H1 (cell line): Measurements from ENCODE around the gene MAN1C1. TPM values are rescaled to one million over a fixed set of nuclear protein-coding genes. Genes with fewer than 3 reads are reported as not detected.

Source experiments
- CTCF ChIA-PET: fragments of 300-600 bp; sonication (Branson Sonifier 250); formaldehyde crosslinking; loops from one replicate; lab custom pipeline; 2021; ENCODE audit not compliant: partially characterized antibody; lab: Charles Lee
- POLR2A ChIA-PET: fragments of 300-600 bp; sonication (Branson Sonifier 250); formaldehyde crosslinking; loops from one replicate; lab custom pipeline; 2021; ENCODE audit warnings: inconsistent platforms; ENCODE audit not compliant: partially characterized antibody; lab: Charles Lee
- DNase-seq, 2 experiments: peaks; one replicate each; pipeline versions ENCODE4 v3.0.0 to v3.0.0-alpha.2; 2010 to 2022; ENCODE audit warnings: low spot score in 2 of 2, low read depth in 1 of 2, mixed read lengths in 1 of 2
- FAIRE-seq: peaks from 2 replicates; lab custom pipeline; 2011; peaks lifted over from hg19 to GRCh38; lab: Jason Lieb, UNC
- H2AFZ ChIP-seq: 2 replicates; pipeline ENCODE4 v1.8.1; 2012; ENCODE audit warnings: low read length, inconsistent platforms
- H2AK5ac ChIP-seq: 2 replicates; pipeline ENCODE4 v1.6.1; 2013; ENCODE audit warnings: low read depth, low read length
- H2BK120ac ChIP-seq: replicated peaks from 2 replicates; pipeline ENCODE3; 2013; ENCODE audit warnings: low read depth, low read length, inconsistent platforms
- H2BK12ac ChIP-seq: 2 replicates; pipeline ENCODE4 v1.6.1; 2013; ENCODE audit warnings: low read depth, low read length
- H2BK15ac ChIP-seq: 2 replicates; pipeline ENCODE4 v1.6.1; 2013; ENCODE audit warnings: low read length
- H2BK20ac ChIP-seq: 2 replicates; pipeline ENCODE4 v1.6.1; 2013; ENCODE audit warnings: low read length
- H2BK5ac ChIP-seq: 2 replicates; pipeline ENCODE4 v1.6.1; 2013; ENCODE audit warnings: low read depth, low read length
- H3K14ac ChIP-seq: 2 replicates; pipeline ENCODE4 v1.6.1; 2013; ENCODE audit warnings: inconsistent platforms; ENCODE audit not compliant: insufficient read length
- H3K18ac ChIP-seq: 2 replicates; pipeline ENCODE4 v1.6.1; 2013; ENCODE audit warnings: low read length; ENCODE audit errors: extremely low read depth
- H3K23ac ChIP-seq: 2 replicates; pipeline ENCODE4 v1.6.1; 2013; ENCODE audit warnings: inconsistent platforms; ENCODE audit not compliant: insufficient read length
- H3K23me2 ChIP-seq: 2 replicates; pipeline ENCODE4 v1.6.1; 2013; ENCODE audit warnings: low read depth, low read length
- H3K27ac ChIP-seq: 2 replicates; pipeline ENCODE4 v1.6.1; 2011; ENCODE audit warnings: low read depth, low read length, inconsistent platforms
- H3K27me3 ChIP-seq, 4 experiments: replicated peaks in 1 of 4; 1 replicate in 1 of 4; 2 replicates in 3 of 4; pipeline versions ENCODE4 v1.6.1 to v1.8.1; 2011 to 2013; ENCODE audit warnings: low read length in 3 of 4, mild to moderate bottlenecking in 3 of 4, inconsistent platforms in 2 of 4, mixed read lengths in 2 of 4, moderate library complexity in 1 of 4; ENCODE audit not compliant: control insufficient read depth in 3 of 4, insufficient read depth in 3 of 4; ENCODE audit errors: extremely low read depth in 1 of 4
- H3K36me3 ChIP-seq, 4 experiments: 2 replicates each; pipeline versions ENCODE4 v1.6.1 to v1.8.1; 2011 to 2013; ENCODE audit warnings: mild to moderate bottlenecking in 4 of 4, low read length in 3 of 4, moderate library complexity in 2 of 4, control low read depth in 1 of 4, inconsistent platforms in 1 of 4; ENCODE audit not compliant: insufficient read depth in 4 of 4, control insufficient read depth in 2 of 4
- H3K4ac ChIP-seq: replicated peaks from 2 replicates; pipeline ENCODE3; 2013; ENCODE audit warnings: low read length, low read depth, mixed read lengths, inconsistent platforms; ENCODE audit not compliant: insufficient read length
- H3K4me1 ChIP-seq, 4 experiments: replicated peaks in 1 of 4; 1 replicate in 1 of 4; 2 replicates in 3 of 4; pipeline versions ENCODE4 v1.6.1 to v1.8.1; 2011 to 2013; ENCODE audit warnings: low read length in 3 of 4, inconsistent platforms in 2 of 4, mixed read lengths in 1 of 4; ENCODE audit not compliant: insufficient read depth in 4 of 4, control insufficient read depth in 3 of 4
- H3K4me2 ChIP-seq, 2 experiments: 2 replicates each; pipeline versions ENCODE4 v1.6.1 to v1.8.1; 2011 to 2013; ENCODE audit warnings: low read depth in 2 of 2, low read length in 2 of 2, control low read depth in 1 of 2, inconsistent platforms in 1 of 2, mild to moderate bottlenecking in 1 of 2; ENCODE audit not compliant: insufficient read depth in 1 of 2
- H3K4me3 ChIP-seq, 4 experiments: fragments of 200-600, 300-600 bp in 1 of 4; sonication (generic), shearing (Covaris generic), sonication (Bioruptor Twin) in 1 of 4; 2 replicates each; pipeline versions ENCODE4 v1.5.1 to v1.8.1; 2011 to 2016; ENCODE audit warnings: low read length in 4 of 4, low read depth in 3 of 4, control low read depth in 2 of 4, inconsistent platforms in 2 of 4, mild to moderate bottlenecking in 2 of 4, mixed read lengths in 1 of 4, moderate library complexity in 1 of 4; ENCODE audit not compliant: insufficient read depth in 2 of 4; ENCODE audit errors: extremely low read depth in 1 of 4
- H3K56ac ChIP-seq: replicated peaks from 2 replicates; pipeline ENCODE3; 2013; ENCODE audit warnings: low read depth, mild to moderate bottlenecking, mixed read lengths, low read length, inconsistent platforms; ENCODE audit not compliant: insufficient read length
- H3K79me1 ChIP-seq: 2 replicates; pipeline ENCODE4 v1.6.1; 2013; ENCODE audit warnings: low read depth, low read length, control low read depth
- H3K79me2 ChIP-seq, 2 experiments: 2 replicates each; pipeline versions ENCODE4 v1.6.1 to v1.8.1; 2012 to 2013; ENCODE audit warnings: low read length in 2 of 2, mild to moderate bottlenecking in 2 of 2, inconsistent platforms in 1 of 2; ENCODE audit not compliant: insufficient read depth in 2 of 2, control insufficient read depth in 1 of 2
- H3K9ac ChIP-seq, 4 experiments: replicated peaks in 1 of 4; 1 replicate in 1 of 4; 2 replicates in 3 of 4; pipeline versions ENCODE4 v1.6.1 to v1.8.1; 2011 to 2013; ENCODE audit warnings: low read depth in 3 of 4, low read length in 3 of 4, control low read depth in 2 of 4, mild to moderate bottlenecking in 2 of 4, moderate library complexity in 2 of 4, inconsistent platforms in 1 of 4; ENCODE audit errors: extremely low read depth in 1 of 4
- H3K9me3 ChIP-seq, 2 experiments: 2 replicates each; pipeline versions ENCODE4 v1.6.1 to v1.8.1; 2012 to 2013; ENCODE audit warnings: mild to moderate bottlenecking in 2 of 2, moderate library complexity in 2 of 2, control low read depth in 1 of 2, inconsistent platforms in 1 of 2, low read depth in 1 of 2, low read length in 1 of 2, mixed read lengths in 1 of 2; ENCODE audit not compliant: insufficient read depth in 2 of 2
- H4K20me1 ChIP-seq, 2 experiments: replicated peaks in 1 of 2; 2 replicates each; pipeline versions ENCODE3 to v1.8.1; 2011 to 2013; ENCODE audit warnings: inconsistent platforms in 2 of 2, low read length in 2 of 2, mild to moderate bottlenecking in 1 of 2; ENCODE audit not compliant: insufficient read depth in 2 of 2, control insufficient read depth in 1 of 2
- H4K5ac ChIP-seq: 2 replicates; pipeline ENCODE4 v1.6.1; 2013; ENCODE audit warnings: low read length, low read depth, mixed read lengths, inconsistent platforms; ENCODE audit not compliant: insufficient read length
- H4K8ac ChIP-seq: 2 replicates; pipeline ENCODE4 v1.8.0; 2013; ENCODE audit warnings: mild to moderate bottlenecking, moderate library complexity, low read length, inconsistent platforms; ENCODE audit not compliant: insufficient read depth; ENCODE audit errors: extremely low read depth
- H4K91ac ChIP-seq: replicated peaks from 2 replicates; pipeline ENCODE3; 2013; ENCODE audit warnings: low read length, mixed read lengths, inconsistent platforms; ENCODE audit not compliant: insufficient read length
- BRCA1 ChIP-seq: IDR thresholded peaks from 2 replicates; pipeline ENCODE4 v1.6.1; 2012; ENCODE audit warnings: low read depth, low read length, improper control_type of control experiment
- CTCF ChIP-seq, 3 experiments: IDR thresholded peaks; 1 replicate in 2 of 3; 2 replicates in 1 of 3; pipeline versions ENCODE4 v1.5.1 to v1.6.1; 2011; ENCODE audit warnings: low read length in 3 of 3, mild to moderate bottlenecking in 3 of 3, inconsistent platforms in 2 of 3, low read depth in 1 of 3, moderate library complexity in 1 of 3; ENCODE audit not compliant: insufficient read depth in 1 of 3; ENCODE audit errors: control extremely low read depth in 1 of 3
- FOSL1 ChIP-seq: IDR thresholded peaks from 2 replicates; pipeline ENCODE4 v1.6.1; 2011; ENCODE audit warnings: mild to moderate bottlenecking, low read depth, low read length, moderate library complexity; ENCODE audit not compliant: insufficient read depth
- KDM1A ChIP-seq: fragments of 200-600, 300-600 bp; sonication (generic); IDR thresholded peaks from 2 replicates; pipeline ENCODE4 v1.7.1; 2016; ENCODE audit warnings: mild to moderate bottlenecking, low read length, borderline replicate concordance
- RFX5 ChIP-seq: IDR thresholded peaks from 2 replicates; pipeline ENCODE4 v1.6.1; 2011; ENCODE audit warnings: low read depth, low read length, improper control_type of control experiment, borderline replicate concordance
- RXRA ChIP-seq: IDR thresholded peaks from 2 replicates; pipeline ENCODE4 v1.6.1; 2011; ENCODE audit warnings: low read depth, mild to moderate bottlenecking, low read length, moderate library complexity; ENCODE audit not compliant: insufficient read depth
- SP1 ChIP-seq: IDR thresholded peaks from 2 replicates; pipeline ENCODE4 v1.6.1; 2011; ENCODE audit warnings: low read depth, low read length
- SP4 ChIP-seq: IDR thresholded peaks from 2 replicates; pipeline ENCODE4 v1.6.1; 2012; ENCODE audit warnings: low read length, inconsistent platforms
- SUZ12 ChIP-seq: fragments of 200-600 bp; sonication (generic); IDR thresholded peaks from 2 replicates; pipeline ENCODE4 v1.6.1; 2012; ENCODE audit warnings: mild to moderate bottlenecking, inconsistent platforms, low read length, moderate library complexity, mixed read lengths
- WGBS, 2 experiments: shearing (Covaris generic) in 1 of 2; methylation state at CpG; one replicate each; pipeline versions ENCODE4 v1.1.6 to v1.1.7; 2013 to 2015; ENCODE audit warnings: low lambda C conversion rate in 2 of 2, mixed read lengths in 2 of 2, inconsistent platforms in 1 of 2, low coverage in 1 of 2, missing lambda C conversion rate in 1 of 2; ENCODE audit not compliant: insufficient replicate concordance in 2 of 2, insufficient coverage in 1 of 2, insufficient read length in 1 of 2; ENCODE audit errors: extremely low coverage in 1 of 2, missing lambda C conversion rate in 1 of 2; 5-methylcytosine and 5-hydroxymethylcytosine counted together
- polyA plus RNA-seq, 7 experiments: library from polyadenylated mRNA; depleted of rRNA in 3 of 7; stranded (reverse) in 5 of 7; unstranded in 2 of 7; fragments of >200 nt in 5 of 7; fragments of 200-250 nt in 2 of 7; gene quantifications; 1 replicate in 5 of 7; 2 replicates in 1 of 7; 4 replicates in 1 of 7; pipeline versions ENCODE4 v1.2.1 to v1.2.3, GENCODE V29; 2011 to 2013; ENCODE audit warnings: missing spikeins in 2 of 7, mixed read lengths in 2 of 7
- total RNA-seq: library from RNA; stranded (reverse); fragmentation: NEBNext Ultra II Directional; extraction: Animal tissue kit (Norgen Biotek cat#: 25700); gene quantifications from 2 replicates; pipeline ENCODE4 v1.2.1, GENCODE V29; 2021
- TF ChIP-seq, protein P1 (sequence below): IDR thresholded peaks from 2 replicates; pipeline ENCODE4 v1.6.1; 2012; ENCODE audit warnings: inconsistent platforms

Gene MAN1C1
- total and polyA plus RNA-seq, 2 of the 8 experiments (the other 6 are each of a cell fraction or from before 2014, with no cell fraction given), result 7.8 to 15.2 TPM

DNA sequence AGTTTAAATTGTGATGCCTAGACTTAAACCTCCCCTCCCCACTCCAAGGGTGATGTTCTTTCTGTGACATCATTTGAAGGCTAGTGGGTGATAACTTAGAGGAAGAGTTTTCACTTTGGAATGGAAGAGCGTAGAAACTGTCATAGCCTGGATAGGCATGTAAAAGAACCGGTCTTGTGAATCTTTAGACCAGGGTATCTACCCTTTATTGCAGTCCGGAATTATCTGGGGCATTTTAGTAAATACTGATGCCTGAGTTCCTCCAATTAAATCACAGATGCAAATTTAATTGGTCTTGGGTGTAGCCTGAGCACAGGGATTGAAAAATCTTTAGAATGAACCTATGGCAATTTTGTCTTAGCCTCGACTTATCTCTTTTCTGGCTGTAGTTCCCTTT, 24.7 kb downstream of the MAN1C1 start:
- Histone ChIP-seq H3K4me1 (peaks cover 0 to 4% (median under 1%) of the 10 kb centered on the region in 4 experiments; a peak in 2 of 7 replicates), H4K91ac (no peak overlapping the region), H3K9me3 (peaks cover 0 to 4% of the 10 kb centered on the region in 2 experiments; a peak in 1 of 4 replicates), H3K14ac (no peak overlapping the region), H3K4ac (no peak overlapping the region), H3K36me3 (no peaks in the 10 kb centered on the region), H3K4me2 (no peak overlapping the region), H2BK15ac (no peak overlapping the region), H3K27ac (no peak overlapping the region), H4K5ac (no peak overlapping the region), H3K4me3 (no peak overlapping the region), H2AFZ (no peak overlapping the region), H3K27me3 (no peaks in the 10 kb centered on the region; a peak in 2 of 7 replicates), H2BK5ac (no peak overlapping the region), H2BK12ac (no peak overlapping the region), H2BK120ac (no peak overlapping the region), H3K79me2 (no peaks in the 10 kb centered on the region), H3K56ac (no peak overlapping the region), H4K20me1 (peaks cover 0 to 2% of the 10 kb centered on the region in 2 experiments), H3K79me1 (0 out of 2 replicates have a peak, but pooled peaks cover 2% of the 10 kb centered on the region), H2AK5ac (no peak overlapping the region), H2BK20ac (no peak overlapping the region), H3K23me2 (no peaks in the 10 kb centered on the region), H4K8ac (no peak overlapping the region), H3K9ac (no peak overlapping the region), H3K23ac (no peak overlapping the region), H3K18ac (no peak overlapping the region)
- no peak for DNase-seq
- 93% methylated on average over 4 of the region's 4 CpGs; no CpG with 5 or more reads in 1 of the 2 experiments for WGBS, 2 experiments
- ChIA-PET CTCF (interaction anchor here (1.1 to 3.4 kb wide), 4 partner anchors 10 to 23 kb away, joined by 3 to 16 read pairs (median 8); no protein-coding TSS in a partner anchor), POLR2A (interaction anchor here (1.7 kb wide), 1 partner anchor 23 kb away, joined by 4 read pairs; no protein-coding TSS in a partner anchor)
- no peak for FAIRE-seq
- TF ChIP-seq FOSL1 (no peak), SUZ12 (no peak), SP1 (no peak), CTCF (IDR thresholded peaks at IDR 0.05; ENCODE audit: control extremely low read depth in 1 of 3, insufficient read depth in 1 of 3, low read depth in 1 of 3, low read length in 3 of 3) (no peak), RFX5 (no peak), KDM1A (no peak), BRCA1 (no peak), RXRA (no peak), SP4 (no peak)
- TF ChIP-seq, protein P1, sequence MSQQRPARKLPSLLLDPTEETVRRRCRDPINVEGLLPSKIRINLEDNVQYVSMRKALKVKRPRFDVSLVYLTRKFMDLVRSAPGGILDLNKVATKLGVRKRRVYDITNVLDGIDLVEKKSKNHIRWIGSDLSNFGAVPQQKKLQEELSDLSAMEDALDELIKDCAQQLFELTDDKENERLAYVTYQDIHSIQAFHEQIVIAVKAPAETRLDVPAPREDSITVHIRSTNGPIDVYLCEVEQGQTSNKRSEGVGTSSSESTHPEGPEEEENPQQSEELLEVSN, result no peak
